ENCODE results near the gene COBL. TPM values are rescaled to one million over a fixed set of nuclear protein-coding genes. Genes with fewer than 3 reads are reported as not detected.
A peak's percentile ranks its signal among the peaks of the same experiment; 100 is the strongest.

COBL gene
- total and polyA plus RNA-seq, 2 experiments from 2014 or later: not detected

GRCh38 chr7:51127618-51127904 is 189.0 kb downstream of the COBL start:
- WGBS, 2 experiments (ENCODE audit: low coverage in 1 of 2, low lambda C conversion rate in 2 of 2, missing lambda C conversion rate in 2 of 2): 57 to 60% methylated on average over 3 of the region's 3 CpGs
- TF ChIP-seq EZH2 (IDR thresholded peaks at IDR 0.05; ENCODE audit: insufficient read depth, poor library complexity, severe bottlenecking): no peak
- no peak for TF ChIP-seq EZH2phosphoT487 (IDR thresholded peaks at IDR 0.05; ENCODE audit: insufficient read depth, low read depth)

GRCh38 chr7:51126813-51127617 is 189.6 kb downstream of the COBL start:
- Histone ChIP-seq H3K4me2 (ENCODE audit: unreplicated experiment) (no peak overlapping the region), H4K20me1 (ENCODE audit: insufficient read depth) (no peaks in the 10 kb centered on the region), H3K9ac (no peak overlapping the region), H3K27ac (no peak overlapping the region), H3K27me3 (replicated peaks; ENCODE audit: insufficient read depth) (no peaks in the 10 kb centered on the region), H3K4me3 (no peak overlapping the region), H3K9me3 (ENCODE audit: low read depth) (no peaks in the 10 kb centered on the region), H3F3A (ENCODE audit: insufficient read depth) (peaks cover 22% of the 10 kb centered on the region), H3K4me1 (ENCODE audit: insufficient read depth) (peaks cover 15% of the 10 kb centered on the region), H3K79me2 (ENCODE audit: insufficient read depth) (no peaks in the 10 kb centered on the region), H2AFZ (no peak overlapping the region), H3K9me2 (ENCODE audit: insufficient read depth) (no peaks in the 10 kb centered on the region), H3K36me3 (ENCODE audit: low read depth) (no peaks in the 10 kb centered on the region)
- TF ChIP-seq EZH2phosphoT487 (IDR thresholded peaks at IDR 0.05; ENCODE audit: insufficient read depth, low read depth) (no peak), EZH2 (IDR thresholded peaks at IDR 0.05; ENCODE audit: insufficient read depth, poor library complexity, severe bottlenecking) (no peak)
- in situ Hi-C loops (cut with MboI): no loop called here
- WGBS, 2 experiments (ENCODE audit: low coverage in 1 of 2, low lambda C conversion rate in 2 of 2, missing lambda C conversion rate in 2 of 2): 92 to 93% methylated on average over 19 of the region's 19 CpGs
- no peak for DNase-seq

More at GRCh38 chr7:51127618-51127904, 189.0 kb downstream of the COBL start:
- H3F3A ChIP-seq (ENCODE audit: insufficient read depth): peaks cover 17% of the 10 kb centered on the region
- no peak overlapping the region for H3K4me3 ChIP-seq
- H3K27me3 ChIP-seq (replicated peaks; ENCODE audit: insufficient read depth): no peaks in the 10 kb centered on the region
- no peak overlapping the region for H3K9ac ChIP-seq
- no peak overlapping the region for H3K4me2 ChIP-seq (ENCODE audit: unreplicated experiment)
- in situ Hi-C loops (cut with MboI): no loop called here
- H3K9me3 ChIP-seq (ENCODE audit: low read depth): no peaks in the 10 kb centered on the region
- H3K9me2 ChIP-seq (ENCODE audit: insufficient read depth): no peaks in the 10 kb centered on the region
- H3K4me1 ChIP-seq (ENCODE audit: insufficient read depth): peaks cover 15% of the 10 kb centered on the region
- no peak overlapping the region for H2AFZ ChIP-seq
- no peaks in the 10 kb centered on the region for H3K36me3 ChIP-seq (ENCODE audit: low read depth)
- H4K20me1 ChIP-seq (ENCODE audit: insufficient read depth): no peaks in the 10 kb centered on the region
- no peak for DNase-seq
- H3K79me2 ChIP-seq (ENCODE audit: insufficient read depth): no peaks in the 10 kb centered on the region
- H3K27ac ChIP-seq: no peak overlapping the region

GRCh38 chr7:51126324-51126723 is 190.3 kb downstream of the COBL start:
- Histone ChIP-seq H3K27ac (no peak overlapping the region), H3K9me2 (ENCODE audit: insufficient read depth) (no peaks in the 10 kb centered on the region), H3K4me1 (ENCODE audit: insufficient read depth) (peaks cover 15% of the 10 kb centered on the region), H3K36me3 (ENCODE audit: low read depth) (no peaks in the 10 kb centered on the region), H3K4me3 (no peak overlapping the region), H3F3A (ENCODE audit: insufficient read depth) (peaks cover 22% of the 10 kb centered on the region), H3K27me3 (replicated peaks; ENCODE audit: insufficient read depth) (no peaks in the 10 kb centered on the region), H3K79me2 (ENCODE audit: insufficient read depth) (no peaks in the 10 kb centered on the region), H4K20me1 (ENCODE audit: insufficient read depth) (no peaks in the 10 kb centered on the region), H3K9ac (no peak overlapping the region), H3K9me3 (ENCODE audit: low read depth) (no peaks in the 10 kb centered on the region), H2AFZ (no peak overlapping the region), H3K4me2 (ENCODE audit: unreplicated experiment) (no peak overlapping the region)
- 65 to 68% methylated on average over 5 of the region's 5 CpGs for WGBS, 2 experiments (ENCODE audit: low coverage in 1 of 2, low lambda C conversion rate in 2 of 2, missing lambda C conversion rate in 2 of 2)
- in situ Hi-C loops (cut with MboI): no loop called here
- no peak for DNase-seq
- no peak for TF ChIP-seq EZH2 (IDR thresholded peaks at IDR 0.05; ENCODE audit: insufficient read depth, poor library complexity, severe bottlenecking)
- TF ChIP-seq EZH2phosphoT487 (IDR thresholded peaks at IDR 0.05; ENCODE audit: insufficient read depth, low read depth): no peak

GRCh38 chr7:51124321-51124720 is 192.3 kb downstream of the COBL start:
- WGBS, 2 experiments (ENCODE audit: low coverage in 1 of 2, low lambda C conversion rate in 2 of 2, missing lambda C conversion rate in 2 of 2): 70 to 72% methylated on average over 4 of the region's 4 CpGs
- H3K36me3 ChIP-seq (ENCODE audit: low read depth): no peaks in the 10 kb centered on the region
- in situ Hi-C loops (cut with MboI): no loop called here
- no peak for DNase-seq
- no peaks in the 10 kb centered on the region for H4K20me1 ChIP-seq (ENCODE audit: insufficient read depth)
- H3K27ac ChIP-seq: peak overlapping the region; percentile 36
- H2AFZ ChIP-seq: no peak overlapping the region
- H3K9me2 ChIP-seq (ENCODE audit: insufficient read depth): no peaks in the 10 kb centered on the region
- H3K4me1 ChIP-seq (ENCODE audit: insufficient read depth): peaks cover 15% of the 10 kb centered on the region
- H3K9ac ChIP-seq: no peak overlapping the region
- TF ChIP-seq EZH2phosphoT487 (IDR thresholded peaks at IDR 0.05; ENCODE audit: insufficient read depth, low read depth): no peak
- TF ChIP-seq EZH2 (IDR thresholded peaks at IDR 0.05; ENCODE audit: insufficient read depth, poor library complexity, severe bottlenecking): no peak
- H3K27me3 ChIP-seq (replicated peaks; ENCODE audit: insufficient read depth): no peaks in the 10 kb centered on the region
- H3F3A ChIP-seq (ENCODE audit: insufficient read depth): peaks cover 22% of the 10 kb centered on the region
- H3K4me2 ChIP-seq (ENCODE audit: unreplicated experiment): no peak overlapping the region
- H3K4me3 ChIP-seq: no peak overlapping the region
- H3K79me2 ChIP-seq (ENCODE audit: insufficient read depth): no peaks in the 10 kb centered on the region
- no peaks in the 10 kb centered on the region for H3K9me3 ChIP-seq (ENCODE audit: low read depth)

Data from GM23248 (cell line).